Measurements from ENCODE around the gene TCF4.
"Not testable (repeated sequence)": the region's sequence is repeated elsewhere in the genome, so short reads cannot be mapped to it uniquely, and the experiment has no call there.

TCF4 gene

GRCh38 chr18:55475467-55475866, 112.5 kb downstream of the TCF4 start:
- no peak for DNase-seq (ENCODE audit: low spot score)

- DNase-seq (ENCODE audit: low spot score): no peak
These were observed 114.4 kb downstream of the TCF4 start for GRCh38 chr18:55473560-55473959.

GRCh38 chr18:55473058-55473457, 114.9 kb downstream of the TCF4 start:
- no peak for DNase-seq (ENCODE audit: low spot score)

GRCh38 chr18:55470826-55471225, 117.2 kb downstream of the TCF4 start:
- DNase-seq (ENCODE audit: low spot score): no peak

GRCh38 chr18:55469134-55469533, 118.9 kb downstream of the TCF4 start:
- DNase-seq (ENCODE audit: low spot score): not testable (repeated sequence)

GRCh38 chr18:55466789-55467188, 121.2 kb downstream of the TCF4 start:
- DNase-seq (ENCODE audit: low spot score): no peak

- no peak for DNase-seq (ENCODE audit: low spot score)
These were observed 122.7 kb downstream of the TCF4 start for GRCh38 chr18:55465313-55465712.

GRCh38 chr18:55464581-55464980, 123.4 kb downstream of the TCF4 start:
- DNase-seq (ENCODE audit: low spot score): no peak

GRCh38 chr18:55462652-55463051, 125.3 kb downstream of the TCF4 start:
- DNase-seq (ENCODE audit: low spot score): no peak

- no peak for DNase-seq (ENCODE audit: low spot score)
These were observed 126.1 kb downstream of the TCF4 start for GRCh38 chr18:55461848-55462247.

GRCh38 chr18:55458456-55459203, 129.4 kb downstream of the TCF4 start:
- no peak for DNase-seq (ENCODE audit: low spot score)

GRCh38 chr18:55457028-55457427, 131.0 kb downstream of the TCF4 start:
- DNase-seq (ENCODE audit: low spot score): no peak

GRCh38 chr18:55455938-55456337, 132.1 kb downstream of the TCF4 start:
- DNase-seq (ENCODE audit: low spot score): no peak

- DNase-seq (ENCODE audit: low spot score): no peak
These were observed 134.8 kb downstream of the TCF4 start for GRCh38 chr18:55453186-55453585.

GRCh38 chr18:55452123-55452611, 135.8 kb downstream of the TCF4 start:
- DNase-seq (ENCODE audit: low spot score): no peak

GRCh38 chr18:55449412-55450140, 138.4 kb downstream of the TCF4 start:
- no peak for DNase-seq (ENCODE audit: low spot score)

GRCh38 chr18:55448420-55448819, 139.6 kb downstream of the TCF4 start:
- no peak for DNase-seq (ENCODE audit: low spot score)

GRCh38 chr18:55447672-55448018, 140.3 kb downstream of the TCF4 start:
- no peak for DNase-seq (ENCODE audit: low spot score)

- no peak for DNase-seq (ENCODE audit: low spot score)
These were observed 140.9 kb downstream of the TCF4 start for GRCh38 chr18:55446996-55447671.

GRCh38 chr18:55444536-55444935, 143.5 kb downstream of the TCF4 start:
- no peak for DNase-seq (ENCODE audit: low spot score)

GRCh38 chr18:55443776-55444175, 144.2 kb downstream of the TCF4 start:
- DNase-seq (ENCODE audit: low spot score): no peak

GRCh38 chr18:55442561-55442960, 145.4 kb downstream of the TCF4 start:
- DNase-seq (ENCODE audit: low spot score): no peak

GRCh38 chr18:55440988-55441387, 147.0 kb downstream of the TCF4 start:
- no peak for DNase-seq (ENCODE audit: low spot score)

Data from LoVo (cell line).